Measurements from ENCODE around the gene MICAL2. TPM values are rescaled to one million over a fixed set of nuclear protein-coding genes. Genes with fewer than 3 reads are reported as not detected.
A peak's percentile ranks its signal among the peaks of the same experiment; 100 is the strongest.

MICAL2 gene
- total and polyA plus RNA-seq, 2 of the 8 experiments (the other 6 are each of a cell fraction or from before 2014, with no cell fraction given) = 1.3 to 4.1 TPM

DNA sequence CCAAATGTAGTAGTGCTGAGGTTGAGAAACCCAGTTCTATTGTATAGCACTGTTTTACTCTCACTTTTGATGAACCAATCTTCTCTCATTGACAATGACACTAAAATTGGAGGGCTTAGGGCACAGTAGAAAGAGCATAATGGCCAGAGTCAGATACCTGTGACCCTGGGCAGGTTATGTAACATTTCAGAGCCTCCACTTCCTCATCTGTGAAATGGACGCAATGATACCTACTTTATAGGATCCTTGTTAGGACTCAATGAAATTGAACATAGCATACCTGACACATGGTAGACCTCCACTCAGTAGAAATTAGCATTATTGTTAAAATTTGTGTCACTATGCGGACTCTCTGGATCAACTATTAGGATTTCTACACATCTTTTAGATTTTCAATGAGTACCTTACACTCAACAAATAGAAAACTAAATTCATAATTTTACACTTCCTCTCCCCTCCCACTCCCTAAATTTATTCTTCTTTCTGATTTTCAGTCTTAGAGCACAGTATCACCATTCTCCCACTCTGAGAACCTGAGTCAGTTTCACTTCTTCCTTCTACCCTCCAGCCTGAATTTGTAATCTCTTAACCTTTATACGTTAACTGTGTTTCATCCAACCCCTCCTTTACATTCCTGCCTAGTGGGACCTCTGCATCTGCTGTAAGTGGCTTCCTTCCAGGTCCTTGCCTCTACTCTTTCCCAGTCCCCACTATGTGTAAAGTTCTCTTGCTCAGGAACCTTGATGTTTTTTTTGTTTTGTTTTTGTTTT, 78.3 kb downstream of the MICAL2 start:
- H4K5ac ChIP-seq (ENCODE audit: insufficient read length, low read depth, low read length) = no peak overlapping the region
- H4K20me1 ChIP-seq (replicated peaks in 1 of 2; ENCODE audit: control insufficient read depth in 1 of 2, insufficient read depth in 2 of 2, low read length in 2 of 2) = no peaks in the 10 kb centered on the region
- no peak overlapping the region for H2BK20ac ChIP-seq (ENCODE audit: low read length)
- no peak overlapping the region for H3K18ac ChIP-seq (ENCODE audit: extremely low read depth, low read length)
- no peak overlapping the region for H3K4me3 ChIP-seq (ENCODE audit: extremely low read depth in 1 of 4, insufficient read depth in 2 of 4, low read depth in 3 of 4, low read length in 4 of 4)
- no peaks in the 10 kb centered on the region for H3K79me1 ChIP-seq (ENCODE audit: low read depth, low read length)
- no peak for FAIRE-seq
- H3K27ac ChIP-seq (ENCODE audit: low read depth, low read length) = no peak overlapping the region
- H3K9me3 ChIP-seq (ENCODE audit: insufficient read depth in 2 of 2, low read depth in 1 of 2, low read length in 1 of 2) = no peaks in the 10 kb centered on the region
- 94% methylated on average over 3 of the region's 3 CpGs; no CpG with 5 or more reads in 1 of the 2 experiments for WGBS, 2 experiments (ENCODE audit: extremely low coverage in 1 of 2, insufficient coverage in 1 of 2, insufficient read length in 1 of 2, insufficient replicate concordance in 2 of 2, low coverage in 1 of 2, low lambda C conversion rate in 2 of 2, missing lambda C conversion rate in 1 of 2)
- H4K91ac ChIP-seq (replicated peaks; ENCODE audit: insufficient read length, low read length) = no peak overlapping the region
- no peaks in the 10 kb centered on the region for H3K36me3 ChIP-seq (ENCODE audit: control insufficient read depth in 2 of 4, insufficient read depth in 4 of 4, low read length in 3 of 4)
- H2BK15ac ChIP-seq (ENCODE audit: low read length) = no peak overlapping the region
- no peaks in the 10 kb centered on the region; the same call in 1 of the 2 replicates for H3K23me2 ChIP-seq (ENCODE audit: low read depth, low read length)
- H3K56ac ChIP-seq (replicated peaks; ENCODE audit: insufficient read length, low read depth, low read length) = no peak overlapping the region
- no peak overlapping the region for H2AK5ac ChIP-seq (ENCODE audit: low read depth, low read length)
- H3K27me3 ChIP-seq (replicated peaks in 1 of 4; ENCODE audit: control insufficient read depth in 3 of 4, extremely low read depth in 1 of 4, insufficient read depth in 3 of 4, low read length in 3 of 4) = no peaks in the 10 kb centered on the region
- H3K4me1 ChIP-seq (replicated peaks in 1 of 4; ENCODE audit: control insufficient read depth in 3 of 4, insufficient read depth in 4 of 4, low read length in 3 of 4) = no peaks in the 10 kb centered on the region
- no peak overlapping the region for H2BK5ac ChIP-seq (ENCODE audit: low read depth, low read length)
- no peak overlapping the region for H3K9ac ChIP-seq (replicated peaks in 1 of 4; ENCODE audit: extremely low read depth in 1 of 4, low read depth in 3 of 4, low read length in 3 of 4)
- TF ChIP-seq TAF1 (IDR thresholded peaks at IDR 0.05; ENCODE audit: low read depth, low read length) (no peak), JUND (IDR thresholded peaks at IDR 0.05; ENCODE audit: low read length) (no peak), KDM1A (IDR thresholded peaks at IDR 0.05; ENCODE audit: borderline replicate concordance, low read length) (0 out of 2 replicates have a peak, but pooled peaks have one; percentile 35), CHD2 (IDR thresholded peaks at IDR 0.05; ENCODE audit: low read length) (no peak), RFX5 (IDR thresholded peaks at IDR 0.05; ENCODE audit: borderline replicate concordance, low read depth, low read length) (no peak), CBX8 (IDR thresholded peaks at IDR 0.05; ENCODE audit: borderline replicate concordance, low read depth, low read length) (no peak), SP4 (IDR thresholded peaks at IDR 0.05; ENCODE audit: low read length) (no peak), SP2 (IDR thresholded peaks at IDR 0.05; ENCODE audit: low read length) (no peak)
- H2BK120ac ChIP-seq (replicated peaks; ENCODE audit: low read depth, low read length) = no peak overlapping the region
- no peak overlapping the region for H3K4me2 ChIP-seq (ENCODE audit: insufficient read depth in 1 of 2, low read depth in 2 of 2, low read length in 2 of 2)
- no peak for DNase-seq (ENCODE audit: low read depth in 1 of 2, low spot score in 2 of 2)
- no peak overlapping the region for H3K14ac ChIP-seq (ENCODE audit: insufficient read length)
- CTCF ChIA-PET (ENCODE audit: partially characterized antibody) = interaction anchor here (0.6 to 1.5 kb wide), 2 partner anchors 21 to 141 kb away, joined by 3 read pairs; no protein-coding TSS in a partner anchor
- no peak overlapping the region for H2BK12ac ChIP-seq (ENCODE audit: low read depth, low read length)
- no peak overlapping the region for H3K23ac ChIP-seq (ENCODE audit: insufficient read length)
- H3K79me2 ChIP-seq (ENCODE audit: control insufficient read depth in 1 of 2, insufficient read depth in 2 of 2, low read length in 2 of 2) = no peaks in the 10 kb centered on the region
- POLR2A ChIA-PET (ENCODE audit: partially characterized antibody) = no interaction called here
- no peak overlapping the region for H2AFZ ChIP-seq (ENCODE audit: low read length)
- no peak overlapping the region for H3K4ac ChIP-seq (replicated peaks; ENCODE audit: insufficient read length, low read depth, low read length)
- H4K8ac ChIP-seq (ENCODE audit: extremely low read depth, insufficient read depth, low read length) = no peak overlapping the region

All from H1 (cell line).